ENCODE results near the gene KAZN.

The KAZN gene

GRCh38 chr1:14940285-14940870 is 341.9 kb downstream of the KAZN start:
- H3K4me1 ChIP-seq (ENCODE audit: control insufficient read depth in 1 of 2, insufficient read depth in 1 of 2, low read depth in 1 of 2, low read length in 1 of 2), result peaks cover 0 to 11% of the 10 kb centered on the region in 2 experiments
- no peak overlapping the region for H3K4me3 ChIP-seq (ENCODE audit: low read depth in 1 of 2, low read length in 1 of 2)
- no peak for TF ChIP-seq CTCF (IDR thresholded peaks at IDR 0.05)
- H3K36me3 ChIP-seq, result no peaks in the 10 kb centered on the region
- no peaks in the 10 kb centered on the region for H3K9me3 ChIP-seq
- H3K27me3 ChIP-seq, result no peaks in the 10 kb centered on the region
- no peak overlapping the region for H3K27ac ChIP-seq

- Histone ChIP-seq H3K4me1 (ENCODE audit: control insufficient read depth in 1 of 2, insufficient read depth in 1 of 2, low read depth in 1 of 2, low read length in 1 of 2) (peaks cover 0 to 14% of the 10 kb centered on the region in 2 experiments), H3K4me3 (ENCODE audit: low read depth in 1 of 2, low read length in 1 of 2) (no peak overlapping the region), H3K36me3 (no peaks in the 10 kb centered on the region), H3K27ac (no peak overlapping the region), H3K27me3 (peaks cover 5% of the 10 kb centered on the region), H3K9me3 (no peaks in the 10 kb centered on the region)
- TF ChIP-seq CTCF (IDR thresholded peaks at IDR 0.05), result no peak
Observed at GRCh38 chr1:14941864-14942263, 343.4 kb downstream of the KAZN start.

- H3K27me3 ChIP-seq, result peaks cover 8% of the 10 kb centered on the region
- no peak overlapping the region for H3K4me3 ChIP-seq (ENCODE audit: low read depth in 1 of 2, low read length in 1 of 2)
- H3K4me1 ChIP-seq (ENCODE audit: control insufficient read depth in 1 of 2, insufficient read depth in 1 of 2, low read depth in 1 of 2, low read length in 1 of 2), result peaks cover 17 to 37% of the 10 kb centered on the region in 2 experiments
- TF ChIP-seq CTCF (IDR thresholded peaks at IDR 0.05), result no peak
- no peak overlapping the region for H3K27ac ChIP-seq
- H3K36me3 ChIP-seq, result no peaks in the 10 kb centered on the region
- H3K9me3 ChIP-seq, result no peaks in the 10 kb centered on the region
Observed at GRCh38 chr1:14944471-14944985, 346.0 kb downstream of the KAZN start.

GRCh38 chr1:14945132-14946010 is 346.9 kb downstream of the KAZN start:
- TF ChIP-seq CTCF (IDR thresholded peaks at IDR 0.05), result no peak
- no peaks in the 10 kb centered on the region for H3K36me3 ChIP-seq
- no peak overlapping the region for H3K27ac ChIP-seq

GRCh38 chr1:14946011-14946359 is 347.5 kb downstream of the KAZN start:
- TF ChIP-seq CTCF (IDR thresholded peaks at IDR 0.05), result no peak
- Histone ChIP-seq H3K4me3 (ENCODE audit: low read depth in 1 of 2, low read length in 1 of 2) (no peak overlapping the region), H3K36me3 (no peaks in the 10 kb centered on the region), H3K27me3 (peaks cover 8% of the 10 kb centered on the region), H3K27ac (no peak overlapping the region), H3K4me1 (ENCODE audit: control insufficient read depth in 1 of 2, insufficient read depth in 1 of 2, low read depth in 1 of 2, low read length in 1 of 2) (peaks cover 30 to 45% of the 10 kb centered on the region in 2 experiments), H3K9me3 (no peaks in the 10 kb centered on the region)

More at GRCh38 chr1:14945132-14946010, 346.9 kb downstream of the KAZN start:
- H3K4me3 ChIP-seq (ENCODE audit: low read depth in 1 of 2, low read length in 1 of 2), result no peak overlapping the region
- H3K4me1 ChIP-seq (ENCODE audit: control insufficient read depth in 1 of 2, insufficient read depth in 1 of 2, low read depth in 1 of 2, low read length in 1 of 2), result peaks cover 24 to 39% of the 10 kb centered on the region in 2 experiments
- H3K9me3 ChIP-seq, result no peaks in the 10 kb centered on the region
- H3K27me3 ChIP-seq, result peaks cover 8% of the 10 kb centered on the region
